Esophagus squamous epithelium (tissue), 5 donors: ENCODE data around the gene IFT57. TPM values are rescaled to one million over a fixed set of nuclear protein-coding genes. Genes with fewer than 3 reads are reported as not detected.
"Not testable (repeated sequence)": the region's sequence is repeated elsewhere in the genome, so short reads cannot be mapped to it uniquely, and the experiment has no call there.

Source experiments
- DNase-seq: peaks from one replicate; lab custom pipeline; 2025; lab: John Stamatoyannopoulos, UW
- H3K27ac ChIP-seq, 4 donors: fragments of 200-600 bp; sonication (generic); one replicate each; pipeline ENCODE4 v1.5.1; 2016 to 2019; ENCODE audit warnings: mild to moderate bottlenecking in 1 of 4
- H3K27me3 ChIP-seq, 4 donors: fragments of 200-600 bp; sonication (generic); 1 replicate in 3 of 4; 2 replicates in 1 of 4; pipeline versions ENCODE4 v1.5.1 to v1.6.0; 2017 to 2021; ENCODE audit warnings: antibody characterized with exemption in 1 of 4
- H3K36me3 ChIP-seq, 3 donors: fragments of 200-600 bp; sonication (generic); one replicate each; pipeline ENCODE4 v1.5.1; 2016 to 2019
- H3K4me1 ChIP-seq, 3 donors: fragments of 200-600 bp; sonication (generic); one replicate each; pipeline ENCODE4 v1.5.1; 2017 to 2019
- H3K4me3 ChIP-seq, 4 donors: fragments of 200-600 bp; sonication (generic); 1 replicate in 3 of 4; 2 replicates in 1 of 4; pipeline ENCODE4 v1.5.1; 2016 to 2019; ENCODE audit warnings: mild to moderate bottlenecking in 2 of 4, moderate library complexity in 1 of 4
- H3K9me3 ChIP-seq, 3 donors: fragments of 200-600 bp; sonication (generic); one replicate each; pipeline ENCODE4 v1.5.1; 2016 to 2019
- CTCF ChIP-seq, 6 experiments: fragments of 450-650 bp in 4 of 6; fragments of 200-600 bp in 2 of 6; sonication (generic) in 2 of 6; IDR thresholded peaks; one replicate each; pipeline ENCODE4 v1.5.1; 2016 to 2019; ENCODE audit warnings: antibody characterized with exemption in 6 of 6, mild to moderate bottlenecking in 4 of 6, moderate library complexity in 4 of 6
- POLR2A ChIP-seq, 4 donors: fragments of 450-650 bp; IDR thresholded peaks; one replicate each; pipeline ENCODE4 v1.6.1; 2017; ENCODE audit warnings: antibody characterized with exemption in 4 of 4, mild to moderate bottlenecking in 4 of 4, moderate library complexity in 3 of 4
- WGBS, 2 donors: methylation state at CpG; one replicate each; pipeline ENCODE4 v1.1.5; 2018; 5-methylcytosine and 5-hydroxymethylcytosine counted together
- intact Hi-C: fragments of 100-400 bp; cut with DNase I; formaldehyde crosslinking; loops from one replicate; pipeline ENCODE4 v1.15.0; 2022
- total RNA-seq, 4 donors: library from RNA; depleted of rRNA; stranded (reverse); fragments of >200 nt; gene quantifications; one replicate each; pipeline ENCODE4 v1.1.0, GENCODE V29; 2016
- donor health status: DM: yes; HTN: yes; CAD: no.

The IFT57 gene
- 10 to 100 TPM; 21.0 to 35.7 (median 23.9) TPM for total RNA-seq

- Histone ChIP-seq H3K9me3 (no peaks in the 10 kb centered on the region), H3K36me3 (no peaks in the 10 kb centered on the region), H3K4me1 (peaks cover 0 to 44% (median 27%) of the 10 kb centered on the region in 3 donors), H3K27ac (peak within 1 kb of the TSS; percentile 82 to 90 (median 88)), H3K4me3 (peak within 1 kb of the TSS; percentile 67 to 91 (median 78)), H3K27me3 (no peaks in the 10 kb centered on the region)
- WGBS, 2 donors: 0% methylated on average over 9 to 10 of the region's 57 CpGs
- DNase-seq: peak; percentile 90
- peak in 1 of 6 experiments; percentile 14 for TF ChIP-seq CTCF (IDR thresholded peaks at IDR 0.05)
- peak in 2 of 4 donors; percentile 48 to 75 for TF ChIP-seq POLR2A (IDR thresholded peaks at IDR 0.05)
- intact Hi-C loops: no loop called here
Observed at GRCh38 chr3:108221911-108222852, at the start of gene IFT57. Gene IFT57 (minus strand): TSS chr3:108222424. CDS start chr3:108222322, 102 bp downstream.

GRCh38 chr3:108271626-108272025 lies 49.4 kb upstream of the IFT57 start:
- H3K9me3 ChIP-seq: no peaks in the 10 kb centered on the region
- peaks cover 0 to 6% (median 0%) of the 10 kb centered on the region in 3 donors for H3K4me1 ChIP-seq
- H3K36me3 ChIP-seq: no peaks in the 10 kb centered on the region
- H3K4me3 ChIP-seq: no peak overlapping the region
- intact Hi-C loops: no loop called here
- no peaks in the 10 kb centered on the region for H3K27me3 ChIP-seq
- no peak for TF ChIP-seq CTCF (IDR thresholded peaks at IDR 0.05)
- H3K27ac ChIP-seq: no peak overlapping the region
- no peak for DNase-seq
- 45 to 46% methylated on average over 2 of the region's 2 CpGs for WGBS, 2 donors

- intact Hi-C loops, DNase-seq, H3K27ac ChIP-seq, H3K4me3 ChIP-seq, H3K27me3 ChIP-seq, H3K36me3 ChIP-seq, H3K4me1 ChIP-seq, H3K9me3 ChIP-seq: not testable (repeated sequence)
- 96% methylated on average over 3 of the region's 3 CpGs for WGBS, 2 donors
Observed at GRCh38 chr3:108268235-108268634, 46.0 kb upstream of the IFT57 start.

GRCh38 chr3:108264534-108265298 lies 42.5 kb upstream of the IFT57 start:
- intact Hi-C loops, H3K27ac ChIP-seq, H3K36me3 ChIP-seq, H3K9me3 ChIP-seq, H3K27me3 ChIP-seq, H3K4me3 ChIP-seq, DNase-seq, H3K4me1 ChIP-seq: not testable (repeated sequence)
- WGBS, 2 donors: 72 to 79% methylated on average over 4 of the region's 5 CpGs

- intact Hi-C loops: no loop called here
- no peak overlapping the region for H3K27ac ChIP-seq
- H3K27me3 ChIP-seq: no peaks in the 10 kb centered on the region
- H3K36me3 ChIP-seq: no peaks in the 10 kb centered on the region
- no peak overlapping the region for H3K4me3 ChIP-seq
- TF ChIP-seq CTCF (IDR thresholded peaks at IDR 0.05): no peak
- TF ChIP-seq POLR2A (IDR thresholded peaks at IDR 0.05): no peak
- H3K9me3 ChIP-seq: no peaks in the 10 kb centered on the region
- no peak for DNase-seq
- no peaks in the 10 kb centered on the region for H3K4me1 ChIP-seq
Observed at GRCh38 chr3:108255131-108255530, 32.9 kb upstream of the IFT57 start.

GRCh38 chr3:108251844-108252243 lies 29.6 kb upstream of the IFT57 start:
- H3K9me3 ChIP-seq: no peaks in the 10 kb centered on the region
- TF ChIP-seq CTCF (IDR thresholded peaks at IDR 0.05) (no peak), POLR2A (IDR thresholded peaks at IDR 0.05) (no peak)
- intact Hi-C loops: no loop called here
- no peaks in the 10 kb centered on the region for H3K4me1 ChIP-seq
- no peak overlapping the region for H3K27ac ChIP-seq
- no peaks in the 10 kb centered on the region for H3K36me3 ChIP-seq
- DNase-seq: no peak
- no peaks in the 10 kb centered on the region for H3K27me3 ChIP-seq
- H3K4me3 ChIP-seq: no peak overlapping the region
- WGBS, 2 donors: 91 to 96% methylated on average over 1 of the region's 1 CpG
